ENCODE measurements around the gene LRRC10.

- TF ChIP-seq CTCF (IDR thresholded peaks at IDR 0.05; ENCODE audit: insufficient read depth, low read length) (no peak), REST (IDR thresholded peaks at IDR 0.05; ENCODE audit: insufficient replicate concordance, low read depth) (no peak), POLR2AphosphoS5 (IDR thresholded peaks at IDR 0.05; ENCODE audit: low read depth) (no peak)
Observed at GRCh38 chr12:69623970-69624369, 13.3 kb upstream of the LRRC10 start.

All from HL-60 (cell line).